Gastroesophageal sphincter (tissue), 3 donors: ENCODE measurements around the gene MLST8.

ENCODE experiments used
- EP300 ChIP-seq: sonication (generic); formaldehyde crosslinking; IDR thresholded peaks from one replicate; pipeline ENCODE4 v1.6.1; 2017; ENCODE audit warnings: antibody characterized with exemption, mild to moderate bottlenecking
- POLR2A ChIP-seq, 2 donors: fragments of 450-650 bp; IDR thresholded peaks; one replicate each; pipeline ENCODE4 v1.6.1; 2017; ENCODE audit warnings: antibody characterized with exemption in 2 of 2, mild to moderate bottlenecking in 2 of 2, moderate library complexity in 1 of 2
- POLR2AphosphoS5 ChIP-seq: sonication (generic); formaldehyde crosslinking; IDR thresholded peaks from one replicate; pipeline ENCODE4 v1.6.1; 2017; ENCODE audit warnings: antibody characterized with exemption
- TF ChIP-seq, protein P1 (sequence below), 4 experiments: fragments of 200-600 bp in 2 of 4; fragments of 450-650 bp in 2 of 4; sonication (generic) in 1 of 4; IDR thresholded peaks; one replicate each; pipeline ENCODE4 v1.5.1; 2017 to 2019; ENCODE audit warnings: antibody characterized with exemption in 4 of 4, mild to moderate bottlenecking in 2 of 4, moderate library complexity in 2 of 4

DNA sequence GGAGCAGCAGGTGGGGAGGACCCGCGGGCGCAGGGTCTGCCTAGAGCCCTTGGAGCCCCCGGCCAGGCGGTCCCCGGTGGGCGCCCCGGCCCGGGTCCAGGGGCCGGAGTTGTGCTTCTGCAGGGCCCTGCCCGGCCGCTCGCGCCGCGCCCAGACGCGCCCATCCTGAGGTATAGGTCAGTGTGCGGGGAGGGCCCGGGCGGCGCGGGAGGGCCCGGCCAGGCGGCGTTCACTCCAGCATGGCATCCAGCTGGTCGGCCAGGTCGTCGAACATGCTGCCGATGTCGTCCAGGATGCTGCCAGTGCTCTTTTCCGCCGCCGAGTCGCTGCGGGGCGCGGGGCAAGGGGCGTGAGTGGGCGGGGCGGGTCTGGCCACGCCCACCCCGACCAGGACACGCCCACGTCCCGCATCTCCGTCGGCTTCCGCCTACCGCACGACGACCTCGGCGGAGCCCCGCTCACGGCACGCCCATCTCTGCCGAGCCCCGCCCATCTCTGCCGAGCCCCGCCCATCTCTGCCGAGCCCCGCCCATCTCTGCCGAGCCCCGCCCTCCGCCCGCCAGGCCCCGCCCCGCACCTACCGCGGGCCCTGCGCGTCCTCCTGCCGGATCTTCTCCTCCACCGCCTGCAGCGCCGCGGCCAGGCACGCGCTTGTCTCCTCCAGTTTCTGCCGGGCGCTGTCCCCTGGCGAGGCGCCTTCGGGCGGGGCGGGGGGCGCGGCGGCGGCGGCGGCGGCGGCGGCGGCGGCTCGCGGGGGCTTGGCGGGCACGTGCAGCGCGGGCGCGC lies 26.7 kb upstream of the MLST8 start:
- TF ChIP-seq, protein P1, sequence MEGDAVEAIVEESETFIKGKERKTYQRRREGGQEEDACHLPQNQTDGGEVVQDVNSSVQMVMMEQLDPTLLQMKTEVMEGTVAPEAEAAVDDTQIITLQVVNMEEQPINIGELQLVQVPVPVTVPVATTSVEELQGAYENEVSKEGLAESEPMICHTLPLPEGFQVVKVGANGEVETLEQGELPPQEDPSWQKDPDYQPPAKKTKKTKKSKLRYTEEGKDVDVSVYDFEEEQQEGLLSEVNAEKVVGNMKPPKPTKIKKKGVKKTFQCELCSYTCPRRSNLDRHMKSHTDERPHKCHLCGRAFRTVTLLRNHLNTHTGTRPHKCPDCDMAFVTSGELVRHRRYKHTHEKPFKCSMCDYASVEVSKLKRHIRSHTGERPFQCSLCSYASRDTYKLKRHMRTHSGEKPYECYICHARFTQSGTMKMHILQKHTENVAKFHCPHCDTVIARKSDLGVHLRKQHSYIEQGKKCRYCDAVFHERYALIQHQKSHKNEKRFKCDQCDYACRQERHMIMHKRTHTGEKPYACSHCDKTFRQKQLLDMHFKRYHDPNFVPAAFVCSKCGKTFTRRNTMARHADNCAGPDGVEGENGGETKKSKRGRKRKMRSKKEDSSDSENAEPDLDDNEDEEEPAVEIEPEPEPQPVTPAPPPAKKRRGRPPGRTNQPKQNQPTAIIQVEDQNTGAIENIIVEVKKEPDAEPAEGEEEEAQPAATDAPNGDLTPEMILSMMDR (IDR thresholded peaks at IDR 0.05), result no peak
- TF ChIP-seq POLR2AphosphoS5, result no peak
- peak in 1 of 2 donors; percentile 9 for TF ChIP-seq POLR2A (IDR thresholded peaks at IDR 0.05)
- no peak for TF ChIP-seq EP300
